H1 (cell line): ENCODE results near the gene LCE3D. TPM values are rescaled to one million over a fixed set of nuclear protein-coding genes. Genes with fewer than 3 reads are reported as not detected.

Experiments
- CTCF ChIA-PET: fragments of 300-600 bp; sonication (Branson Sonifier 250); formaldehyde crosslinking; loops from one replicate; lab custom pipeline; 2021; ENCODE audit not compliant: partially characterized antibody; lab: Charles Lee
- POLR2A ChIA-PET: fragments of 300-600 bp; sonication (Branson Sonifier 250); formaldehyde crosslinking; loops from one replicate; lab custom pipeline; 2021; ENCODE audit warnings: inconsistent platforms; ENCODE audit not compliant: partially characterized antibody; lab: Charles Lee
- DNase-seq, 2 experiments: peaks; one replicate each; pipeline versions ENCODE4 v3.0.0 to v3.0.0-alpha.2; 2010 to 2022; ENCODE audit warnings: low spot score in 2 of 2, low read depth in 1 of 2, mixed read lengths in 1 of 2
- FAIRE-seq: peaks from 2 replicates; lab custom pipeline; 2011; peaks lifted over from hg19 to GRCh38; lab: Jason Lieb, UNC
- H2AFZ ChIP-seq: 2 replicates; pipeline ENCODE4 v1.8.1; 2012; ENCODE audit warnings: low read length, inconsistent platforms
- H2AK5ac ChIP-seq: 2 replicates; pipeline ENCODE4 v1.6.1; 2013; ENCODE audit warnings: low read depth, low read length
- H2BK120ac ChIP-seq: replicated peaks from 2 replicates; pipeline ENCODE3; 2013; ENCODE audit warnings: low read depth, low read length, inconsistent platforms
- H2BK12ac ChIP-seq: 2 replicates; pipeline ENCODE4 v1.6.1; 2013; ENCODE audit warnings: low read depth, low read length
- H2BK15ac ChIP-seq: 2 replicates; pipeline ENCODE4 v1.6.1; 2013; ENCODE audit warnings: low read length
- H2BK20ac ChIP-seq: 2 replicates; pipeline ENCODE4 v1.6.1; 2013; ENCODE audit warnings: low read length
- H2BK5ac ChIP-seq: 2 replicates; pipeline ENCODE4 v1.6.1; 2013; ENCODE audit warnings: low read depth, low read length
- H3K14ac ChIP-seq: 2 replicates; pipeline ENCODE4 v1.6.1; 2013; ENCODE audit warnings: inconsistent platforms; ENCODE audit not compliant: insufficient read length
- H3K18ac ChIP-seq: 2 replicates; pipeline ENCODE4 v1.6.1; 2013; ENCODE audit warnings: low read length; ENCODE audit errors: extremely low read depth
- H3K23ac ChIP-seq: 2 replicates; pipeline ENCODE4 v1.6.1; 2013; ENCODE audit warnings: inconsistent platforms; ENCODE audit not compliant: insufficient read length
- H3K23me2 ChIP-seq: 2 replicates; pipeline ENCODE4 v1.6.1; 2013; ENCODE audit warnings: low read depth, low read length
- H3K27ac ChIP-seq: 2 replicates; pipeline ENCODE4 v1.6.1; 2011; ENCODE audit warnings: low read depth, low read length, inconsistent platforms
- H3K27me3 ChIP-seq, 4 experiments: replicated peaks in 1 of 4; 1 replicate in 1 of 4; 2 replicates in 3 of 4; pipeline versions ENCODE4 v1.6.1 to v1.8.1; 2011 to 2013; ENCODE audit warnings: low read length in 3 of 4, mild to moderate bottlenecking in 3 of 4, inconsistent platforms in 2 of 4, mixed read lengths in 2 of 4, moderate library complexity in 1 of 4; ENCODE audit not compliant: control insufficient read depth in 3 of 4, insufficient read depth in 3 of 4; ENCODE audit errors: extremely low read depth in 1 of 4
- H3K36me3 ChIP-seq, 4 experiments: 2 replicates each; pipeline versions ENCODE4 v1.6.1 to v1.8.1; 2011 to 2013; ENCODE audit warnings: mild to moderate bottlenecking in 4 of 4, low read length in 3 of 4, moderate library complexity in 2 of 4, control low read depth in 1 of 4, inconsistent platforms in 1 of 4; ENCODE audit not compliant: insufficient read depth in 4 of 4, control insufficient read depth in 2 of 4
- H3K4ac ChIP-seq: replicated peaks from 2 replicates; pipeline ENCODE3; 2013; ENCODE audit warnings: low read length, low read depth, mixed read lengths, inconsistent platforms; ENCODE audit not compliant: insufficient read length
- H3K4me1 ChIP-seq, 4 experiments: replicated peaks in 1 of 4; 1 replicate in 1 of 4; 2 replicates in 3 of 4; pipeline versions ENCODE4 v1.6.1 to v1.8.1; 2011 to 2013; ENCODE audit warnings: low read length in 3 of 4, inconsistent platforms in 2 of 4, mixed read lengths in 1 of 4; ENCODE audit not compliant: insufficient read depth in 4 of 4, control insufficient read depth in 3 of 4
- H3K4me2 ChIP-seq, 2 experiments: 2 replicates each; pipeline versions ENCODE4 v1.6.1 to v1.8.1; 2011 to 2013; ENCODE audit warnings: low read depth in 2 of 2, low read length in 2 of 2, control low read depth in 1 of 2, inconsistent platforms in 1 of 2, mild to moderate bottlenecking in 1 of 2; ENCODE audit not compliant: insufficient read depth in 1 of 2
- H3K4me3 ChIP-seq, 4 experiments: fragments of 200-600, 300-600 bp in 1 of 4; sonication (generic), shearing (Covaris generic), sonication (Bioruptor Twin) in 1 of 4; 2 replicates each; pipeline versions ENCODE4 v1.5.1 to v1.8.1; 2011 to 2016; ENCODE audit warnings: low read length in 4 of 4, low read depth in 3 of 4, control low read depth in 2 of 4, inconsistent platforms in 2 of 4, mild to moderate bottlenecking in 2 of 4, mixed read lengths in 1 of 4, moderate library complexity in 1 of 4; ENCODE audit not compliant: insufficient read depth in 2 of 4; ENCODE audit errors: extremely low read depth in 1 of 4
- H3K56ac ChIP-seq: replicated peaks from 2 replicates; pipeline ENCODE3; 2013; ENCODE audit warnings: low read depth, mild to moderate bottlenecking, mixed read lengths, low read length, inconsistent platforms; ENCODE audit not compliant: insufficient read length
- H3K79me1 ChIP-seq: 2 replicates; pipeline ENCODE4 v1.6.1; 2013; ENCODE audit warnings: low read depth, low read length, control low read depth
- H3K79me2 ChIP-seq, 2 experiments: 2 replicates each; pipeline versions ENCODE4 v1.6.1 to v1.8.1; 2012 to 2013; ENCODE audit warnings: low read length in 2 of 2, mild to moderate bottlenecking in 2 of 2, inconsistent platforms in 1 of 2; ENCODE audit not compliant: insufficient read depth in 2 of 2, control insufficient read depth in 1 of 2
- H3K9ac ChIP-seq, 4 experiments: replicated peaks in 1 of 4; 1 replicate in 1 of 4; 2 replicates in 3 of 4; pipeline versions ENCODE4 v1.6.1 to v1.8.1; 2011 to 2013; ENCODE audit warnings: low read depth in 3 of 4, low read length in 3 of 4, control low read depth in 2 of 4, mild to moderate bottlenecking in 2 of 4, moderate library complexity in 2 of 4, inconsistent platforms in 1 of 4; ENCODE audit errors: extremely low read depth in 1 of 4
- H3K9me3 ChIP-seq, 2 experiments: 2 replicates each; pipeline versions ENCODE4 v1.6.1 to v1.8.1; 2012 to 2013; ENCODE audit warnings: mild to moderate bottlenecking in 2 of 2, moderate library complexity in 2 of 2, control low read depth in 1 of 2, inconsistent platforms in 1 of 2, low read depth in 1 of 2, low read length in 1 of 2, mixed read lengths in 1 of 2; ENCODE audit not compliant: insufficient read depth in 2 of 2
- H4K20me1 ChIP-seq, 2 experiments: replicated peaks in 1 of 2; 2 replicates each; pipeline versions ENCODE3 to v1.8.1; 2011 to 2013; ENCODE audit warnings: inconsistent platforms in 2 of 2, low read length in 2 of 2, mild to moderate bottlenecking in 1 of 2; ENCODE audit not compliant: insufficient read depth in 2 of 2, control insufficient read depth in 1 of 2
- H4K5ac ChIP-seq: 2 replicates; pipeline ENCODE4 v1.6.1; 2013; ENCODE audit warnings: low read length, low read depth, mixed read lengths, inconsistent platforms; ENCODE audit not compliant: insufficient read length
- H4K8ac ChIP-seq: 2 replicates; pipeline ENCODE4 v1.8.0; 2013; ENCODE audit warnings: mild to moderate bottlenecking, moderate library complexity, low read length, inconsistent platforms; ENCODE audit not compliant: insufficient read depth; ENCODE audit errors: extremely low read depth
- H4K91ac ChIP-seq: replicated peaks from 2 replicates; pipeline ENCODE3; 2013; ENCODE audit warnings: low read length, mixed read lengths, inconsistent platforms; ENCODE audit not compliant: insufficient read length
- ASH2L ChIP-seq: fragments of 200-600, 300-600 bp; sonication (generic); IDR thresholded peaks from one replicate; pipeline ENCODE4 v1.7.1; 2017; ENCODE audit warnings: low read length
- BRCA1 ChIP-seq: IDR thresholded peaks from 2 replicates; pipeline ENCODE4 v1.6.1; 2012; ENCODE audit warnings: low read depth, low read length, improper control_type of control experiment
- CREB1 ChIP-seq: IDR thresholded peaks from 2 replicates; pipeline ENCODE4 v1.6.1; 2012; ENCODE audit warnings: inconsistent platforms
- EZH2 ChIP-seq: fragments of 200-600 bp; sonication (generic); IDR thresholded peaks from 2 replicates; pipeline ENCODE4 v1.7.1; 2012; ENCODE audit warnings: low read depth, mild to moderate bottlenecking, moderate library complexity, low read length, inconsistent platforms; ENCODE audit not compliant: severe bottlenecking
- FOSL1 ChIP-seq: IDR thresholded peaks from 2 replicates; pipeline ENCODE4 v1.6.1; 2011; ENCODE audit warnings: mild to moderate bottlenecking, low read depth, low read length, moderate library complexity; ENCODE audit not compliant: insufficient read depth
- JUN ChIP-seq: IDR thresholded peaks from 2 replicates; pipeline ENCODE4 v1.6.1; 2011; ENCODE audit warnings: low read depth, mild to moderate bottlenecking, improper control_type of control experiment, low read length
- MAX ChIP-seq: IDR thresholded peaks from 2 replicates; pipeline ENCODE4 v1.6.1; 2012; ENCODE audit warnings: inconsistent platforms
- NANOG ChIP-seq: IDR thresholded peaks from 2 replicates; pipeline ENCODE4 v1.6.1; 2011; ENCODE audit warnings: low read length, low read depth, mild to moderate bottlenecking, inconsistent platforms; ENCODE audit not compliant: insufficient read depth, poor library complexity, severe bottlenecking
- PHF8 ChIP-seq: fragments of 200-600 bp; sonication (generic); conservative IDR thresholded peaks from 2 replicates; pipeline ENCODE4 v1.7.1; 2012; ENCODE audit warnings: low read depth, mild to moderate bottlenecking, inconsistent platforms, low read length, moderate library complexity
- POLR2AphosphoS5 ChIP-seq: IDR thresholded peaks from 2 replicates; pipeline ENCODE4 v1.6.1; 2011; ENCODE audit warnings: low read depth, low read length
- RNF2 ChIP-seq: fragments of 200-900, 300-1000 bp; sonication (generic); IDR thresholded peaks from 2 replicates; pipeline ENCODE4 v1.7.1; 2016; ENCODE audit warnings: borderline replicate concordance, low read depth, mild to moderate bottlenecking, antibody characterized with exemption, low read length; ENCODE audit not compliant: poor library complexity, severe bottlenecking; ENCODE audit errors: missing control alignments
- SIRT6 ChIP-seq: IDR thresholded peaks from one replicate; pipeline ENCODE4 v1.7.1; 2012; ENCODE audit warnings: low read length, inconsistent platforms
- SIX5 ChIP-seq: IDR thresholded peaks from 2 replicates; pipeline ENCODE4 v1.6.1; 2011; ENCODE audit warnings: mild to moderate bottlenecking, low read depth, low read length
- SP1 ChIP-seq: IDR thresholded peaks from 2 replicates; pipeline ENCODE4 v1.6.1; 2011; ENCODE audit warnings: low read depth, low read length
- TAF1 ChIP-seq: IDR thresholded peaks from 2 replicates; pipeline ENCODE4 v1.6.1; 2011; ENCODE audit warnings: mild to moderate bottlenecking, low read depth, low read length
- TEAD4 ChIP-seq: IDR thresholded peaks from 2 replicates; pipeline ENCODE4 v1.6.1; 2012; ENCODE audit warnings: low read depth, low read length, inconsistent platforms, mixed read lengths
- WGBS, 2 experiments: shearing (Covaris generic) in 1 of 2; methylation state at CpG; one replicate each; pipeline versions ENCODE4 v1.1.6 to v1.1.7; 2013 to 2015; ENCODE audit warnings: low lambda C conversion rate in 2 of 2, mixed read lengths in 2 of 2, inconsistent platforms in 1 of 2, low coverage in 1 of 2, missing lambda C conversion rate in 1 of 2; ENCODE audit not compliant: insufficient replicate concordance in 2 of 2, insufficient coverage in 1 of 2, insufficient read length in 1 of 2; ENCODE audit errors: extremely low coverage in 1 of 2, missing lambda C conversion rate in 1 of 2; 5-methylcytosine and 5-hydroxymethylcytosine counted together
- polyA plus RNA-seq, 7 experiments: library from polyadenylated mRNA; depleted of rRNA in 3 of 7; stranded (reverse) in 5 of 7; unstranded in 2 of 7; fragments of >200 nt in 5 of 7; fragments of 200-250 nt in 2 of 7; gene quantifications; 1 replicate in 5 of 7; 2 replicates in 1 of 7; 4 replicates in 1 of 7; pipeline versions ENCODE4 v1.2.1 to v1.2.3, GENCODE V29; 2011 to 2013; ENCODE audit warnings: missing spikeins in 2 of 7, mixed read lengths in 2 of 7
- total RNA-seq: library from RNA; stranded (reverse); fragmentation: NEBNext Ultra II Directional; extraction: Animal tissue kit (Norgen Biotek cat#: 25700); gene quantifications from 2 replicates; pipeline ENCODE4 v1.2.1, GENCODE V29; 2021

Gene LCE3D
- total and polyA plus RNA-seq, 2 of the 8 experiments (the other 6 are each of a cell fraction or from before 2014, with no cell fraction given) = not detected

GRCh38 chr1:152596986-152597385 is 16.7 kb upstream of the LCE3D start:
- Histone ChIP-seq H3K36me3 (no peaks in the 10 kb centered on the region), H2AK5ac (no peak overlapping the region), H2BK5ac (no peak overlapping the region), H2BK15ac (no peak overlapping the region), H3K4me3 (no peak overlapping the region), H2AFZ (no peak overlapping the region), H3K79me1 (no peaks in the 10 kb centered on the region), H2BK12ac (no peak overlapping the region), H3K9me3 (no peaks in the 10 kb centered on the region), H3K27me3 (no peaks in the 10 kb centered on the region), H3K27ac (no peak overlapping the region), H3K18ac (no peak overlapping the region), H2BK20ac (no peak overlapping the region), H3K4me1 (no peaks in the 10 kb centered on the region), H3K23me2 (no peaks in the 10 kb centered on the region), H3K79me2 (no peaks in the 10 kb centered on the region), H2BK120ac (no peak overlapping the region), H3K4me2 (no peak overlapping the region), H4K5ac (no peak overlapping the region), H3K4ac (no peak overlapping the region), H4K20me1 (no peaks in the 10 kb centered on the region), H3K9ac (no peak overlapping the region), H3K23ac (no peak overlapping the region), H4K8ac (no peak overlapping the region), H3K56ac (no peak overlapping the region), H3K14ac (no peak overlapping the region), H4K91ac (no peak overlapping the region)
- POLR2A ChIA-PET = no interaction called here
- DNase-seq = no peak
- CTCF ChIA-PET = no interaction called here
- no peak for TF ChIP-seq TAF1
- no peak for TF ChIP-seq PHF8
- no peak for TF ChIP-seq SP1
- TF ChIP-seq MAX = no peak
- no peak for TF ChIP-seq SIX5
- no peak for TF ChIP-seq RNF2
- no peak for TF ChIP-seq SIRT6
- TF ChIP-seq JUN = no peak
- no peak for TF ChIP-seq NANOG
- TF ChIP-seq CREB1 = no peak
- TF ChIP-seq FOSL1 = no peak
- no peak for TF ChIP-seq ASH2L
- TF ChIP-seq TEAD4 = no peak
- no peak for TF ChIP-seq BRCA1
- TF ChIP-seq POLR2AphosphoS5 = no peak
- no peak for TF ChIP-seq EZH2
- FAIRE-seq = no peak
- WGBS, 2 experiments = no CpG with 5 or more reads among the region's 2 CpGs
